HEK293T (cell line): ENCODE results near the gene RAD51.

Experiments
- ARNT ChIP-seq: fragments of 450-650 bp; IDR thresholded peaks from 2 replicates; pipeline ENCODE4 v1.6.1; 2017; ENCODE audit warnings: mild to moderate bottlenecking
- BHLHE40 ChIP-seq: fragments of 450-650 bp; IDR thresholded peaks from 2 replicates; pipeline ENCODE4 v1.6.1; 2016; ENCODE audit warnings: mild to moderate bottlenecking, moderate library complexity, borderline replicate concordance
- ELF4 ChIP-seq: fragments of 450-650 bp; IDR thresholded peaks from 2 replicates; pipeline ENCODE4 v1.6.1; 2017; ENCODE audit warnings: antibody characterized with exemption
- FOXA1 ChIP-seq: fragments of 450-650 bp; IDR thresholded peaks from 2 replicates; pipeline ENCODE4 v1.6.1; 2016; ENCODE audit warnings: mild to moderate bottlenecking
- HDGF ChIP-seq: fragments of 450-650 bp; IDR thresholded peaks from 2 replicates; pipeline ENCODE4 v1.6.1; 2017; ENCODE audit warnings: antibody characterized with exemption, borderline replicate concordance
- L3MBTL2 ChIP-seq: fragments of 450-650 bp; conservative IDR thresholded peaks from 2 replicates; pipeline ENCODE4 v1.6.1; 2016; ENCODE audit warnings: mild to moderate bottlenecking
- LEF1 ChIP-seq: fragments of 450-650 bp; IDR thresholded peaks from 2 replicates; pipeline ENCODE4 v1.6.1; 2017; ENCODE audit warnings: mild to moderate bottlenecking, borderline replicate concordance
- NFRKB ChIP-seq: fragments of 450-650 bp; IDR thresholded peaks from 2 replicates; pipeline ENCODE4 v1.6.1; 2016; ENCODE audit warnings: mild to moderate bottlenecking, moderate library complexity
- SP1 ChIP-seq: fragments of 450-650 bp; IDR thresholded peaks from 2 replicates; pipeline ENCODE4 v1.6.1; 2017
- SUZ12 ChIP-seq: fragments of 450-650 bp; IDR thresholded peaks from 2 replicates; pipeline ENCODE4 v1.6.1; 2016; ENCODE audit warnings: mild to moderate bottlenecking
- TARDBP ChIP-seq: fragments of 450-650 bp; IDR thresholded peaks from 2 replicates; pipeline ENCODE4 v1.6.1; 2016
- ZNF384 ChIP-seq: fragments of 450-650 bp; IDR thresholded peaks from 2 replicates; pipeline ENCODE4 v1.6.1; 2016
- TF ChIP-seq, protein P1 (sequence below): fragments of 450-650 bp; IDR thresholded peaks from 2 replicates; pipeline ENCODE4 v1.6.1; 2016

DNA sequence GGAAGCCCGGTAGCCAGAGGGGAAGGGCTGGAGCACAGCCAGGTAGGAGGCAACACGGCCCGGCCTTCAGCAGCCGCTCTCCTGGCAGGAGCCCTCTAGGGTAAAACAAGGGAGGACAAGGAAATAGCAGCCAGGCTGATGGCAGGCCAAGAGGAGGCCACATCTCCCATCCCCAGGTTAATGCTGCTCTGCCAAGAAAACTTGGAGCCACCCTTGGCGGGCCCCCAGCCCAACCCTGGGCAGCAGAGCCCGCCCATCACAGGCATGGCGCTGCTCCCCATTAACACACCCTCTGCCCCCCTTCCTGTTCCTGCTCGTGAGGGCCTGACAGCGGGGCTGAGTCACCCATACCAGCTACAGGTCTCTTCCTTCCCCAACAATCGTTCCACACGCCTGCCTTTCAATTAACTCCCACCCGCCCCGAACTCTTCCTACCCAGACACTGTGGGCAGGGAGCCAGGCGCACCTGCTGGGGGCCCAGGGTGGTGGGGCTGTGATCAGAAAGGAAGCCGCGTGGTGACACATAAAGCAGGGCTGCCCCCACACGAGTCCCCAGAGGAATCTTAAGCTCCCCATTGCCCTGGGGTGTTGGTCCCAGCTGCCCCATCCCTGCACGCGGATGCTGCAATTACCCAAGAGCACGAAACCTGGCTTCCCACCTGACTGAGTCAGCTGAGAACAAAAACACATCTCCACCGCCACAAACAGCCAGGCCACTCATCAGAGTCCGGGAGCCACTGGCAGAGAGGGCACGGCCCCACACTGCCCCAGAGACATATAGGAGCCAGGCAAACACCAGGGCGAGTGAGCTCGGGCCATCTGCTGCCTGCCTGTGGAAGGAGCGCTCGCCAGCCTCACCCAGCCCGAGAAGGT, 74.5 kb downstream of the RAD51 start, which contains the start of gene C15orf62:
- TF ChIP-seq TARDBP = no peak
- TF ChIP-seq SP1 = no peak
- TF ChIP-seq, protein P1, sequence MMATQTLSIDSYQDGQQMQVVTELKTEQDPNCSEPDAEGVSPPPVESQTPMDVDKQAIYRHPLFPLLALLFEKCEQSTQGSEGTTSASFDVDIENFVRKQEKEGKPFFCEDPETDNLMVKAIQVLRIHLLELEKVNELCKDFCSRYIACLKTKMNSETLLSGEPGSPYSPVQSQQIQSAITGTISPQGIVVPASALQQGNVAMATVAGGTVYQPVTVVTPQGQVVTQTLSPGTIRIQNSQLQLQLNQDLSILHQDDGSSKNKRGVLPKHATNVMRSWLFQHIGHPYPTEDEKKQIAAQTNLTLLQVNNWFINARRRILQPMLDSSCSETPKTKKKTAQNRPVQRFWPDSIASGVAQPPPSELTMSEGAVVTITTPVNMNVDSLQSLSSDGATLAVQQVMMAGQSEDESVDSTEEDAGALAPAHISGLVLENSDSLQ = no peak
- no peak for TF ChIP-seq NFRKB
- no peak for TF ChIP-seq ELF4
- no peak for TF ChIP-seq ZNF384
- no peak for TF ChIP-seq ARNT
- no peak for TF ChIP-seq SUZ12
- TF ChIP-seq FOXA1 = no peak
- TF ChIP-seq LEF1 = no peak
- TF ChIP-seq BHLHE40 = no peak
- no peak for TF ChIP-seq HDGF
- TF ChIP-seq L3MBTL2 = no peak
